Astrocyte of the spinal cord (primary cell): ENCODE data around the gene ABCC5.

Experiments
- DNase-seq: peaks from one replicate; pipeline ENCODE4 v3.0.0; 2011; ENCODE audit warnings: low read depth, low spot score
- H3K4me3 ChIP-seq: 2 replicates; pipeline ENCODE4 v1.5.1; 2011; ENCODE audit warnings: low read depth, mild to moderate bottlenecking, low read length, moderate library complexity
- in situ Hi-C: cut with HindIII; loops from 2 replicates; pipeline ENCODE4 v1.10.0; 2017; ENCODE audit warnings: low sequenced_read_pairs
- TF ChIP-seq, protein P1 (sequence below): IDR thresholded peaks from 2 replicates; pipeline ENCODE4 v1.5.1; 2012; ENCODE audit warnings: low read depth, mild to moderate bottlenecking, low read length, inconsistent platforms

The ABCC5 gene

DNA sequence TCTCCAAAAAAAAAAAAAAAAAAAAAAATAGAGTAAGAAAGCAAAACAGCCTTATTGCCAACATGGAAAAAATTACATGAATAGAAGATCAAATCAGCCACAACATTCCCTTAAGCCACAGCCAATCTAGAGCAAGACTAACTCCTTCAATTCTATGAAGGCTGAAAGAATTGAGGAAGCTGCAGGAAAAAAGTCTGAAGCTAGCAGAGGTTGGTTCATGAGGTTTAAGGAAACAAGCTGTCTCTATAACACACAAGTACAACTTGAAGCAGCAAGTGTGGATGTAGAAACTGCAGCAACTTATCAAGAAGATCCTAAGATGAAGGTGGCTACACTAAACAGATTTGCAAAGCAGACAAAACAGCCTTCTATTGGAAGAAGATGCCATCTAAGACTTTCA, 142.3 kb downstream of the ABCC5 start:
- in situ Hi-C loops, result no loop called here
- TF ChIP-seq, protein P1, sequence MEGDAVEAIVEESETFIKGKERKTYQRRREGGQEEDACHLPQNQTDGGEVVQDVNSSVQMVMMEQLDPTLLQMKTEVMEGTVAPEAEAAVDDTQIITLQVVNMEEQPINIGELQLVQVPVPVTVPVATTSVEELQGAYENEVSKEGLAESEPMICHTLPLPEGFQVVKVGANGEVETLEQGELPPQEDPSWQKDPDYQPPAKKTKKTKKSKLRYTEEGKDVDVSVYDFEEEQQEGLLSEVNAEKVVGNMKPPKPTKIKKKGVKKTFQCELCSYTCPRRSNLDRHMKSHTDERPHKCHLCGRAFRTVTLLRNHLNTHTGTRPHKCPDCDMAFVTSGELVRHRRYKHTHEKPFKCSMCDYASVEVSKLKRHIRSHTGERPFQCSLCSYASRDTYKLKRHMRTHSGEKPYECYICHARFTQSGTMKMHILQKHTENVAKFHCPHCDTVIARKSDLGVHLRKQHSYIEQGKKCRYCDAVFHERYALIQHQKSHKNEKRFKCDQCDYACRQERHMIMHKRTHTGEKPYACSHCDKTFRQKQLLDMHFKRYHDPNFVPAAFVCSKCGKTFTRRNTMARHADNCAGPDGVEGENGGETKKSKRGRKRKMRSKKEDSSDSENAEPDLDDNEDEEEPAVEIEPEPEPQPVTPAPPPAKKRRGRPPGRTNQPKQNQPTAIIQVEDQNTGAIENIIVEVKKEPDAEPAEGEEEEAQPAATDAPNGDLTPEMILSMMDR, result no peak
- DNase-seq, result no peak
- H3K4me3 ChIP-seq, result no peak overlapping the region

DNA sequence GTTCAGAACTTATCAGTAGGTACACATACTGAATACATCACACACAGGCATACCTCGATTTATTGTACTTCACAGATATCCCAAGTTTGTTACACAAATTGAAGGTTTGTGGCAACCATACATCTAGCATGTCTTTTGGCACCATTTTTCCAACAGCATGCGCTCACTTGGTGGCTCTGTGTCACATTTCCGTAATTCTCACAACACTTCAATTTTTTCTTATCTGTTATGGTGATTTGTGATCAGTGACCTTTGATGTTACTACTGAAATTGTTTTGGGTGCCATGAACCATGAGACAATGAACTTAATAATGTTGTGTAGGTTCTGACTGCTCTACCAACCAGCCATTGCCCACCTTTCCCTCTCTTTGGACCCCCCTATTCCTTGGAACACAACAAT, 143.8 kb downstream of the ABCC5 start:
- TF ChIP-seq, protein P1, result no peak
- in situ Hi-C loops, result no loop called here
- no peak overlapping the region for H3K4me3 ChIP-seq
- DNase-seq, result no peak

DNA sequence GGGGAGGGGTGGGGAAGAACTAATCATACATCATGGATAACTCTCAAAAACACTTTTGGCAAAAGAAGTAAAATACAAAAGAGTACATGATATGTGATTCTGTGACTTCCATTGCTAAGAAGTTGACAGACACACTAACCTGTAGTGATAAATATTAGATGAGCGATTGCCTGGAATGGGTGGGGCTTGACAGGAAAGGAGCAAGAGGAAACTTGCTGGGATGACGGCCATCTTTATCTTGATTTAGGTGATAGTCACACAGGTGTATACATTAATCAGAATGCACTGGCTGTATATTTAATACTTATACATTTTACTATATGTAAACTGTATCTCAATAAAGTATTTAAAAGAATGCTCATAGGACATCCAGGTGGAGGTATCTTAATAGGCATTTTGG, 146.1 kb downstream of the ABCC5 start:
- in situ Hi-C loops, result no loop called here
- no peak for DNase-seq
- H3K4me3 ChIP-seq, result no peak overlapping the region

DNA sequence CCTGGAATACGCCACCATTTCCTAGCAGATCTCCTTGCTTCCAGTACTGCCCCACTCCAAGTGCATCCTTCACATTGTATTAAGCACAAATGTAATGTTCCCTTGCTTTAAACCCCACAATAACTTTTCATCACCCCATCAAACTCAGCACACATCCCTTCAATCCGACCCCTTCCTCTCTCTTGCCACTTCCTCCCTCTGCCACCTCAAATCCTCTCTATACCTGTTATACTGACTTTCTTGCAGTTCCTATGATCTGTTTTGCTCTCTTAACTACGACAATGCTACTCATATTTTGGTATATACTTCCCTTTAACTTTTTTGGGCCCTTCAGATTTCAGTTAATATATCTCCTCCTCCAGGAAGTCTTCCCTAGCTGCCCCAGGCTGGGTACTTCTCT, 147.1 kb downstream of the ABCC5 start:
- in situ Hi-C loops, result no loop called here
- H3K4me3 ChIP-seq, result no peak overlapping the region
- no peak for DNase-seq
- TF ChIP-seq, protein P1, result no peak

More for the DNA sequence above, 146.1 kb downstream of the ABCC5 start:
- TF ChIP-seq, protein P1, result no peak
